SK-N-MC (cell line): ENCODE results near the gene PANK3.

ENCODE experiments used
- FOXP2 ChIP-seq: optimal IDR thresholded peaks from 2 replicates; pipeline ENCODE3; 2011; ENCODE audit warnings: mild to moderate bottlenecking, moderate library complexity; ENCODE audit not compliant: insufficient read depth; ENCODE audit errors: extremely low read length, control extremely low read depth
- POLR2AphosphoS5 ChIP-seq: IDR thresholded peaks from 2 replicates; pipeline ENCODE4 v1.6.1; 2012; ENCODE audit warnings: mild to moderate bottlenecking, low read depth, low read length, borderline replicate concordance

GRCh38 chr5:168613396-168613795 lies 34.2 kb upstream of the PANK3 start:
- TF ChIP-seq POLR2AphosphoS5 (no peak), FOXP2 (no peak)
